Tibial nerve (tissue), 4 donors: ENCODE results near the gene ZNF318. TPM values are rescaled to one million over a fixed set of nuclear protein-coding genes. Genes with fewer than 3 reads are reported as not detected.
"Not testable (repeated sequence)": the region's sequence is repeated elsewhere in the genome, so short reads cannot be mapped to it uniquely, and the experiment has no call there.

ENCODE experiments used
- DNase-seq, 2 donors: peaks; one replicate each; pipeline ENCODE4 v3.0.0-alpha.2; 2019; ENCODE audit warnings: low spot score in 2 of 2
- H3K27ac ChIP-seq, 4 donors: fragments of 200-600 bp; sonication (generic) in 3 of 4; one replicate each; pipeline ENCODE4 v1.5.1; 2017 to 2019; ENCODE audit warnings: mild to moderate bottlenecking in 1 of 4
- H3K27me3 ChIP-seq, 2 donors: fragments of 200-600 bp; sonication (generic) in 1 of 2; one replicate each; pipeline versions ENCODE4 v1.5.1 to v1.6.0; 2017 to 2019
- H3K36me3 ChIP-seq, 3 donors: fragments of 200-600 bp; sonication (generic); one replicate each; pipeline ENCODE4 v1.5.1; 2018 to 2019
- H3K4me1 ChIP-seq, 4 donors: fragments of 200-600 bp; sonication (generic) in 3 of 4; one replicate each; pipeline ENCODE4 v1.5.1; 2017 to 2019
- H3K4me3 ChIP-seq, 4 donors: fragments of 200-600 bp; sonication (generic) in 3 of 4; one replicate each; pipeline ENCODE4 v1.5.1; 2017 to 2019; ENCODE audit warnings: mild to moderate bottlenecking in 1 of 4, moderate library complexity in 1 of 4
- H3K9me3 ChIP-seq, 4 donors: fragments of 200-600 bp; sonication (generic) in 3 of 4; one replicate each; pipeline ENCODE4 v1.5.1; 2017 to 2019
- EP300 ChIP-seq, 2 donors: sonication (generic); formaldehyde crosslinking; IDR thresholded peaks; one replicate each; pipeline ENCODE4 v1.6.1; 2017; ENCODE audit warnings: antibody characterized with exemption in 2 of 2, mild to moderate bottlenecking in 1 of 2
- POLR2A ChIP-seq, 2 donors: fragments of 450-650 bp; IDR thresholded peaks; one replicate each; pipeline ENCODE4 v1.6.1; 2017; ENCODE audit warnings: antibody characterized with exemption in 2 of 2, mild to moderate bottlenecking in 2 of 2, moderate library complexity in 2 of 2
- WGBS, 2 donors: methylation state at CpG; one replicate each; pipeline ENCODE4 v1.1.5; 2018; 5-methylcytosine and 5-hydroxymethylcytosine counted together
- total RNA-seq, 4 donors: library from RNA; depleted of rRNA; stranded (reverse); fragments of >200 nt; gene quantifications; one replicate each; pipeline ENCODE4 v1.1.0, GENCODE V29; 2016
- TF ChIP-seq, protein P1 (sequence below), 5 experiments: fragments of 200-600 bp in 3 of 5; fragments of 450-650 bp in 2 of 5; sonication (generic) in 3 of 5; IDR thresholded peaks; one replicate each; pipeline ENCODE4 v1.5.1; 2016 to 2019; ENCODE audit warnings: antibody characterized with exemption in 5 of 5, mild to moderate bottlenecking in 3 of 5, moderate library complexity in 2 of 5

ZNF318 gene
- total RNA-seq, 4 donors from 2014 or later = 18.4 to 26.4 (median 22.9) TPM

DNA sequence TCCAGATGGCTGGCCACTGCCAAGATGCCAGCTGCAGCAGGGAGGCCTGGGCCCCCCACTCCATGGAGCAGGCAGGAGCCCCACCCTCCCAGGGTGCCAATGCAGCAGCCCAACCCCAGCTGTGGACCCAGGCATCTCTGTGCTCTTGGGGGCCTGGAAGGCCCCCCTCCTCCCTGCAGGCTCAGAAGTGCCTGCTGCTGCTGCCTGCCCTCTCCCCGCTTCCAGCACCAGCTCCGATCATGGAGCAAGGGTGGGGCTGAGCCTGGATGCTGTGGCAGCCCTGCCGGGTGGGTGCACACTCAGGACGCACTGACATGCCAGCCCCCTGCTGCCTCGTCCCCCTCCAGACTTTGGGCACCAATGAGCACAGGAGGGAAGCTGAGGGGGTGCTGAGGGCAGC is 43.1 kb upstream of the ZNF318 start:
- no peak for DNase-seq
- Histone ChIP-seq H3K4me1 (no peaks in the 10 kb centered on the region), H3K9me3 (peaks cover 0 to 9% (median 0%) of the 10 kb centered on the region in 4 donors), H3K4me3 (no peak overlapping the region), H3K27ac (no peak overlapping the region), H3K36me3 (no peaks in the 10 kb centered on the region), H3K27me3 (peaks cover 0 to 3% of the 10 kb centered on the region in 2 donors)
- WGBS, 2 donors = 73 to 85% methylated on average over 5 of the region's 5 CpGs
- TF ChIP-seq POLR2A (IDR thresholded peaks at IDR 0.05) (no peak), EP300 (IDR thresholded peaks at IDR 0.05) (no peak)
- TF ChIP-seq, protein P1, sequence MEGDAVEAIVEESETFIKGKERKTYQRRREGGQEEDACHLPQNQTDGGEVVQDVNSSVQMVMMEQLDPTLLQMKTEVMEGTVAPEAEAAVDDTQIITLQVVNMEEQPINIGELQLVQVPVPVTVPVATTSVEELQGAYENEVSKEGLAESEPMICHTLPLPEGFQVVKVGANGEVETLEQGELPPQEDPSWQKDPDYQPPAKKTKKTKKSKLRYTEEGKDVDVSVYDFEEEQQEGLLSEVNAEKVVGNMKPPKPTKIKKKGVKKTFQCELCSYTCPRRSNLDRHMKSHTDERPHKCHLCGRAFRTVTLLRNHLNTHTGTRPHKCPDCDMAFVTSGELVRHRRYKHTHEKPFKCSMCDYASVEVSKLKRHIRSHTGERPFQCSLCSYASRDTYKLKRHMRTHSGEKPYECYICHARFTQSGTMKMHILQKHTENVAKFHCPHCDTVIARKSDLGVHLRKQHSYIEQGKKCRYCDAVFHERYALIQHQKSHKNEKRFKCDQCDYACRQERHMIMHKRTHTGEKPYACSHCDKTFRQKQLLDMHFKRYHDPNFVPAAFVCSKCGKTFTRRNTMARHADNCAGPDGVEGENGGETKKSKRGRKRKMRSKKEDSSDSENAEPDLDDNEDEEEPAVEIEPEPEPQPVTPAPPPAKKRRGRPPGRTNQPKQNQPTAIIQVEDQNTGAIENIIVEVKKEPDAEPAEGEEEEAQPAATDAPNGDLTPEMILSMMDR (IDR thresholded peaks at IDR 0.05) = no peak

DNA sequence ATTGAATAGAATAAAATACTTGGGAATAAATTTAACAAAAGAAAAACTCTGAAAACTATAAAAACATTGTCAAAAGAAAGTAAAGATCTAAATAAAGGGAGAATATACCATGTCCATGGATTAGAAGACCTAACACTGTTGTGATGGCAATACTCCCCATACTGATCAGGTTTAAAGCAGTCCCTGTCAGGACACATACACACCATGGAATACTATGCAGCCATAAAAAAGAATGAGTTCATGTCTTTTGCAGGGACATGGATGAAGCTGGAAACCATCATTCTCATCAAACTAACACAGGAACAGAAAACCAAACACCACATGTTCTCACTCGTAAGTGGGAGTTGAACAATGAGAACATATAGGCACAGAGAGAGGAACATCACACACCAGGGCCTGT is 41.3 kb upstream of the ZNF318 start:
- not testable (repeated sequence) for DNase-seq, H3K27me3 ChIP-seq, H3K27ac ChIP-seq, H3K4me3 ChIP-seq, H3K36me3 ChIP-seq, H3K4me1 ChIP-seq
- whole genome bisulfite sequencing, 2 donors = 71 to 78% methylated on average over 1 of the region's 1 CpG
- peaks cover 0 to 11% (median 0%) of the 10 kb centered on the region in 4 donors for H3K9me3 ChIP-seq

GRCh38 chr6:43408259-43408658 is 38.8 kb upstream of the ZNF318 start:
- 88 to 94% methylated on average over 4 of the region's 4 CpGs for WGBS, 2 donors

GRCh38 chr6:43407296-43407695 is 37.8 kb upstream of the ZNF318 start:
- no peaks in the 10 kb centered on the region for H3K36me3 ChIP-seq

More at GRCh38 chr6:43408259-43408658, 38.8 kb upstream of the ZNF318 start:
- Histone ChIP-seq H3K27me3 (peaks cover 0 to 3% of the 10 kb centered on the region in 2 donors), H3K4me1 (no peaks in the 10 kb centered on the region), H3K9me3 (peaks cover 0 to 11% (median 0%) of the 10 kb centered on the region in 4 donors), H3K4me3 (no peak overlapping the region), H3K36me3 (no peaks in the 10 kb centered on the region), H3K27ac (no peak overlapping the region)
- no peak for DNase-seq
- TF ChIP-seq EP300 (IDR thresholded peaks at IDR 0.05) = no peak
- TF ChIP-seq, protein P1 (IDR thresholded peaks at IDR 0.05) = no peak
- no peak for TF ChIP-seq POLR2A (IDR thresholded peaks at IDR 0.05)

DNA sequence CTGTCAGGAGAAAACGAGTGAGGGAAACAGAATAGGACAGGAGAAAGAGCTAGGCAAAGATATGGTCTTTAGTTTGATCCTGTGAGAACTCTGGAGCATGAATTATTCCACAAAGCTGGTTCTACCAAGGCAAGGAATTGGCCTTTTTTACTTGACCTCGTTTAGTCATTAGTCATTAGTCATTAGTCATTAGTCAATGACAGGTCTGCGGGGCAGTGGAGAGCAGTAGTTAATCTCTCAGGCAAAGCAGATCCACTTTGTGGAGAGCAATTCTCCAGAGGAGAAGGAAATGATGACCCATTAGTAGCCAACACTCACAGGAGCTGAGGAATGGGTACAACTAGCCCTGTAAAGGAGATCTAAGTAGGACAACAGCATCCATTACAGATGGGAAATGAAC is 35.9 kb upstream of the ZNF318 start:
- Histone ChIP-seq H3K4me1 (no peaks in the 10 kb centered on the region), H3K9me3 (peaks cover 0 to 2% (median 0%) of the 10 kb centered on the region in 4 donors), H3K27ac (no peak overlapping the region), H3K4me3 (no peak overlapping the region), H3K36me3 (no peaks in the 10 kb centered on the region), H3K27me3 (peaks cover 0 to 3% of the 10 kb centered on the region in 2 donors)
- no peak for TF ChIP-seq POLR2A (IDR thresholded peaks at IDR 0.05)
- TF ChIP-seq, protein P1 (IDR thresholded peaks at IDR 0.05) = no peak
- no peak for TF ChIP-seq EP300 (IDR thresholded peaks at IDR 0.05)
- 59 to 61% methylated on average over 3 of the region's 3 CpGs for WGBS, 2 donors
- DNase-seq = no peak

More at GRCh38 chr6:43407296-43407695, 37.8 kb upstream of the ZNF318 start:
- no peak overlapping the region for H3K27ac ChIP-seq
- peaks cover 0 to 3% of the 10 kb centered on the region in 2 donors for H3K27me3 ChIP-seq
- no peak overlapping the region for H3K4me3 ChIP-seq
- TF ChIP-seq EP300 (IDR thresholded peaks at IDR 0.05) (no peak), POLR2A (IDR thresholded peaks at IDR 0.05) (no peak)
- TF ChIP-seq, protein P1 (IDR thresholded peaks at IDR 0.05) = no peak
- peaks cover 0 to 2% (median 0%) of the 10 kb centered on the region in 4 donors for H3K9me3 ChIP-seq
- H3K4me1 ChIP-seq = no peaks in the 10 kb centered on the region
- no peak for DNase-seq
- WGBS, 2 donors = 90 to 97% methylated on average over 1 of the region's 1 CpG

DNA sequence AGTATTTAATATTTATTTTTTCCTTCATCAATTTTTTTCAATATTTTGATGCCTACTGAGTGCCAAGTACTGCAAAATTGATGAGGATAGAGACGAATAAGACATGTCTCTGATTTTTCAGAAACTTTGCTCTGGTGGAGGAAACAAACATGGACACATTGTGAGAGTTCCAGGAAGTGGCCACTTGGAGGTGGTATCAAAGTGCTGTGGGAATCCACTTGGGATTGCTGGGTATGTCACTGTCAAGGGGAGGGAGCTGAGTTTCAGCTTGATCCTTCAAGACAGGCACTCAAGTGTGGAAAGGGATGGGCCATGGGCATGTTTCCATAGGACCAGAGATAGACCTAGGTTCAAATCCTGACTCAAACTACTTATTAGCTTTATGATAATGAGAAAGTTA is 33.4 kb upstream of the ZNF318 start:
- no peak for DNase-seq
- TF ChIP-seq, protein P1 (IDR thresholded peaks at IDR 0.05) = no peak
- TF ChIP-seq POLR2A (IDR thresholded peaks at IDR 0.05) (no peak), EP300 (IDR thresholded peaks at IDR 0.05) (no peak)
- Histone ChIP-seq H3K27me3 (no peaks in the 10 kb centered on the region), H3K36me3 (no peaks in the 10 kb centered on the region), H3K9me3 (peaks cover 0 to 2% (median 0%) of the 10 kb centered on the region in 4 donors), H3K27ac (no peak overlapping the region), H3K4me3 (no peak overlapping the region), H3K4me1 (no peaks in the 10 kb centered on the region)
- WGBS, 2 donors = 75 to 79% methylated on average over 1 of the region's 1 CpG
